Omental fat pad (tissue), 4 donors: ENCODE data around the gene MRPS2. TPM values are rescaled to one million over a fixed set of nuclear protein-coding genes. Genes with fewer than 3 reads are reported as not detected.
A peak's percentile ranks its signal among the peaks of the same experiment; 100 is the strongest.

ENCODE experiments used
- ATAC-seq: fragments of 150-250 bp; one replicate; pipeline ENCODE4 v1.9.1; 2016; ENCODE audit warnings: mild to moderate bottlenecking, moderate library complexity; ENCODE audit not compliant: low FRiP score
- DNase-seq: peaks from one replicate; pipeline ENCODE4 v3.0.0-alpha.2; 2019; ENCODE audit warnings: low spot score
- CTCF ChIP-seq, 3 donors: fragments of 450-650 bp; IDR thresholded peaks; one replicate each; pipeline ENCODE4 v1.5.1; 2016 to 2017; ENCODE audit warnings: antibody characterized with exemption in 3 of 3, mild to moderate bottlenecking in 3 of 3, moderate library complexity in 2 of 3
- total RNA-seq, 4 donors: library from RNA; depleted of rRNA; stranded (reverse); fragments of >200 nt; gene quantifications; one replicate each; pipeline ENCODE4 v1.1.0, GENCODE V29; 2016

MRPS2 gene
- total RNA-seq, 4 donors from 2014 or later, result 23.5 to 46.8 (median 34.9) TPM

GRCh38 chr9:135461936-135462335 lies 38.5 kb upstream of the MRPS2 start:
- ATAC-seq (no peak), DNase-seq (no peak)
- TF ChIP-seq CTCF (IDR thresholded peaks at IDR 0.05), result no peak

GRCh38 chr9:135463140-135463539 lies 37.3 kb upstream of the MRPS2 start:
- DNase-seq, result no peak
- TF ChIP-seq CTCF (IDR thresholded peaks at IDR 0.05), result no peak
- peak; percentile 54 for ATAC-seq

- ATAC-seq, result no peak
- TF ChIP-seq CTCF (IDR thresholded peaks at IDR 0.05), result no peak
- no peak for DNase-seq
Measured at GRCh38 chr9:135464181-135464580, 36.3 kb upstream of the MRPS2 start.

DNA sequence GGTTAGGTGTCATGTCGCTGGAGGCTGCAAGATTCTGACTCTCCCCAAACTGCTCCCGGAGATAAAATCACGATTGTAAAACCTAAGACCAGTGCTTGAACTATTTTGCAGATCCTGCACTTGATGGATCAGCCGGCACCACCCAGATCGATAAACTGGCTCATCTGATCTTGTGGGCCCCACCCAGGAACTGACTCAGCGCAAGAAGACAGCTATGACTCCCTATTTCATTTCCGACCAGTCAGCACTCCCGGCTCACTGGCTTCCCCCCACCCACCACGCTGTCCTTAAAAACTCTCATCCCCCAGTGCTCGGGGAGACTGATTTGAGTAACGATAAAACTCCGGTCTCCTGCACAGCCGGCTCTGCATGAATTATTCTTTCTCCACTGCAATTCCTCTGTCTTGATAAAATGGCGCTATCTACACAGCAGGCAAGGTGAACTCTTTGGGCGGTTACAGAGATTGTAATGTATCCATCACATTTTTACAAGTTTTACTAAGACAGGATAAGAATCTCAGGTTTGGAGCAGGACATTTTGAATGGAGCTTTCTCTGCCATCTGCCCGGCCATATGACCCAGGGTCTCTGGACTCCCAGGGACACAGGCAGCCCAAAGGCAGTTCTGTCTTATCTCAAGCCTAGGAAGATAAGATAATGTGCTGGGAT lies 31.5 kb upstream of the MRPS2 start:
- ATAC-seq, result peak; percentile 65

GRCh38 chr9:135471791-135472640 lies 28.5 kb upstream of the MRPS2 start:
- no peak for TF ChIP-seq CTCF (IDR thresholded peaks at IDR 0.05)
- DNase-seq (no peak), ATAC-seq (no peak)

More for the DNA sequence above, 31.5 kb upstream of the MRPS2 start:
- no peak for TF ChIP-seq CTCF (IDR thresholded peaks at IDR 0.05)
- DNase-seq, result no peak

DNA sequence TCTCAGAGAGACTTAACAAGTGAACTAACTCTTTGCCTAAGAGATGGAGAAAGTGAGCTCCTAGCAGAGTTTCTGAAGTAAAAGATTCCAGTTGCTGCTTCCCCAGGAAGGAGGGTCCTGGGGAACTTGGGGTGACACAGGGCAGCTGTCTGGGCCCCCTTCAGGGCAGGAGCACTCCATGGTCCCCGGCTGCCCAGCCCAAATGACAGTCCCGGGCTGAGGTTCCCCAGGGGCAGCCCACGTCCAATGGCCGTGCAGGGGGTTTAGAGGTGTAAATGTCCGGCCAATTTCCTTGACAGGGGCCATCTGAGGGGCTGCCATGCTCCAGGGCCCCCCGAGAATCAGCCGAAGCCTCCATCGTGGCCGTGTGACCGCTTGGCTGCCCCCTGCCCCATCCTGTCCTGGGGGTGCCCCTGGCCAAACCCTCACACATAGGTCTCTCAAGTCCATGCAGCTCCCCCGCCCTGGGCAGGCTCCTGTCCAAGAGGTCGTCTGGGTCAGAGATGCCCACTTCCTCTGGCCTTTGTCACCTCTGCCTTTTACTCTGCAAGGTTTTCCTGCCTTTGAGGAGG lies 26.4 kb upstream of the MRPS2 start:
- no peak for DNase-seq
- TF ChIP-seq CTCF (IDR thresholded peaks at IDR 0.05), result no peak

More for the DNA sequence above, 26.4 kb upstream of the MRPS2 start:
- ATAC-seq, result no peak
